Breast epithelium (tissue), 3 donors: ENCODE data around the gene CCDC152.

Experiments used
- POLR2AphosphoS5 ChIP-seq, 3 donors: sonication (generic); formaldehyde crosslinking; IDR thresholded peaks; one replicate each; pipeline ENCODE4 v1.6.1; 2017; ENCODE audit warnings: antibody characterized with exemption in 3 of 3
- TF ChIP-seq, protein P1 (sequence below), 3 donors: fragments of 450-650 bp; IDR thresholded peaks; one replicate each; pipeline ENCODE4 v1.5.1; 2016 to 2017; ENCODE audit warnings: antibody characterized with exemption in 3 of 3, mild to moderate bottlenecking in 3 of 3, moderate library complexity in 3 of 3

DNA sequence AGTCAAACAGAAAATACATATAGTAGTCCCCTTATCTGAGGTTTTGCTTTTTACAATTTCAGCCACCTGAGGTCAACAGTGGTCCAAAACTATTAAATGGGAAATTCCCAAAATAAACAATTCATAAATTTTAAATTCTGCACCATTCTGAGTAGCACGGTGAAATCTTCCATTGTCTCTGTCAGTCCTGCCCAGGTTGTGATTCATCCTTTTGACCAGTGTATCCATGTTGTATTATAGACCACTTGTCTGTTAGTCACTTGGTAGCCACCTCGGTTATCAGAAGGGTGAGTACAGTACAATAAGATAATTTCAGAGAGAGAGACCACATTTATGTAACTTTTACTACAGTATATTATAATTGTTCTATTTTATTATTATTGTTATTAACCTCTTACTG, 2.8 kb downstream of the CCDC152 start:
- TF ChIP-seq, protein P1, sequence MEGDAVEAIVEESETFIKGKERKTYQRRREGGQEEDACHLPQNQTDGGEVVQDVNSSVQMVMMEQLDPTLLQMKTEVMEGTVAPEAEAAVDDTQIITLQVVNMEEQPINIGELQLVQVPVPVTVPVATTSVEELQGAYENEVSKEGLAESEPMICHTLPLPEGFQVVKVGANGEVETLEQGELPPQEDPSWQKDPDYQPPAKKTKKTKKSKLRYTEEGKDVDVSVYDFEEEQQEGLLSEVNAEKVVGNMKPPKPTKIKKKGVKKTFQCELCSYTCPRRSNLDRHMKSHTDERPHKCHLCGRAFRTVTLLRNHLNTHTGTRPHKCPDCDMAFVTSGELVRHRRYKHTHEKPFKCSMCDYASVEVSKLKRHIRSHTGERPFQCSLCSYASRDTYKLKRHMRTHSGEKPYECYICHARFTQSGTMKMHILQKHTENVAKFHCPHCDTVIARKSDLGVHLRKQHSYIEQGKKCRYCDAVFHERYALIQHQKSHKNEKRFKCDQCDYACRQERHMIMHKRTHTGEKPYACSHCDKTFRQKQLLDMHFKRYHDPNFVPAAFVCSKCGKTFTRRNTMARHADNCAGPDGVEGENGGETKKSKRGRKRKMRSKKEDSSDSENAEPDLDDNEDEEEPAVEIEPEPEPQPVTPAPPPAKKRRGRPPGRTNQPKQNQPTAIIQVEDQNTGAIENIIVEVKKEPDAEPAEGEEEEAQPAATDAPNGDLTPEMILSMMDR (IDR thresholded peaks at IDR 0.05) = no peak
- no peak for TF ChIP-seq POLR2AphosphoS5 (IDR thresholded peaks at IDR 0.05)
